Lower lobe of right lung (tissue), 2 donors: ENCODE data around the gene MAP1B. TPM values are rescaled to one million over a fixed set of nuclear protein-coding genes. Genes with fewer than 3 reads are reported as not detected.

Source experiments
- ATAC-seq, 2 donors: fragments of 200-7000 bp; cut with Tn5 transposase; one replicate each; pipeline ENCODE4 v1.9.1; 2020 to 2022; ENCODE audit warnings: mild to moderate bottlenecking in 2 of 2, moderate library complexity in 2 of 2
- DNase-seq: peaks from one replicate; pipeline ENCODE4 v3.0.0-alpha.2; 2020
- H3K27ac ChIP-seq: fragments of 200-600 bp; one replicate; pipeline ENCODE4 v1.8.0; 2022
- H3K27me3 ChIP-seq: fragments of 200-600 bp; one replicate; pipeline ENCODE4 v1.8.0; 2022; ENCODE audit warnings: low read depth
- H3K36me3 ChIP-seq: fragments of 200-600 bp; one replicate; pipeline ENCODE4 v1.8.0; 2022; ENCODE audit warnings: mild to moderate bottlenecking
- H3K4me1 ChIP-seq: fragments of 200-600 bp; one replicate; pipeline ENCODE4 v1.8.0; 2022
- H3K4me3 ChIP-seq: fragments of 200-600 bp; one replicate; pipeline ENCODE4 v1.8.0; 2022; ENCODE audit warnings: mild to moderate bottlenecking
- H3K9me3 ChIP-seq: fragments of 200-600 bp; one replicate; pipeline ENCODE4 v1.8.0; 2022
- CTCF ChIP-seq: fragments of 200-600 bp; IDR thresholded peaks from one replicate; pipeline ENCODE4 v1.8.0; 2022; ENCODE audit warnings: antibody characterized with exemption, mild to moderate bottlenecking
- intact Hi-C: fragments of 100-400 bp; cut with DNase I; formaldehyde crosslinking; loops from one replicate; pipeline ENCODE4 v1.11.0; 2022
- total RNA-seq: library from RNA; stranded (reverse); fragmentation: NEBNext Ultra II Directional; extraction: Animal tissue kit (Norgen Biotek cat#: 25700); gene quantifications from one replicate; pipeline ENCODE4 v1.2.1, GENCODE V29; 2021
- donor health status: DM: no; HTN: yes; CAD: no; lungs with severe emphysema.

Gene MAP1B
- total RNA-seq, 1 donor from 2014 or later, result 20.6 TPM

- H3K9me3 ChIP-seq, result peaks cover 6% of the 10 kb centered on the region
- H3K27ac ChIP-seq, result no peak overlapping the region
- peaks cover under 1% of the 10 kb centered on the region for H3K27me3 ChIP-seq
- no peak for TF ChIP-seq CTCF
- no peak overlapping the region for H3K4me3 ChIP-seq
- intact Hi-C loops, result no loop called here
- ATAC-seq (no peak), DNase-seq (no peak)
- H3K4me1 ChIP-seq, result peaks cover under 1% of the 10 kb centered on the region
- H3K36me3 ChIP-seq, result no peaks in the 10 kb centered on the region
Measured at GRCh38 chr5:72101828-72102227, 5.4 kb upstream of the MAP1B start.

- intact Hi-C loops, result no loop called here
- TF ChIP-seq CTCF, result no peak
- DNase-seq, result no peak
- Histone ChIP-seq H3K9me3 (peaks cover 6% of the 10 kb centered on the region), H3K4me3 (peak overlapping the region; percentile 56), H3K4me1 (peaks cover 20% of the 10 kb centered on the region), H3K36me3 (no peaks in the 10 kb centered on the region), H3K27me3 (peaks cover 31% of the 10 kb centered on the region), H3K27ac (no peak overlapping the region)
- peak in 1 of 2 donors; percentile 50 for ATAC-seq
Measured at GRCh38 chr5:72106817-72107130, 501 bp upstream of the MAP1B start.

GRCh38 chr5:72107901-72108201 is 576 bp downstream of the MAP1B start:
- intact Hi-C loops, result no loop called here
- peak overlapping the region; percentile 46 for H3K27ac ChIP-seq
- peak; percentile 18 to 20 for ATAC-seq

GRCh38 chr5:72108202-72109061 is 1.2 kb downstream of the MAP1B start:
- intact Hi-C loops, result no loop called here
- Histone ChIP-seq H3K36me3 (no peaks in the 10 kb centered on the region), H3K9me3 (peaks cover 5% of the 10 kb centered on the region), H3K4me3 (peak overlapping the region; percentile 56), H3K4me1 (peaks cover 20% of the 10 kb centered on the region), H3K27me3 (peaks cover 31% of the 10 kb centered on the region), H3K27ac (peak overlapping the region; percentile 46)
- peak; percentile 58 to 59 for ATAC-seq
- TF ChIP-seq CTCF, result no peak
- peak; percentile 54 for DNase-seq

More at GRCh38 chr5:72107901-72108201, 576 bp downstream of the MAP1B start:
- Histone ChIP-seq H3K36me3 (no peaks in the 10 kb centered on the region), H3K4me1 (peaks cover 20% of the 10 kb centered on the region), H3K4me3 (peak overlapping the region; percentile 56), H3K9me3 (peaks cover 6% of the 10 kb centered on the region), H3K27me3 (peaks cover 31% of the 10 kb centered on the region)
- DNase-seq, result no peak
- TF ChIP-seq CTCF, result no peak

GRCh38 chr5:72109062-72109411 is 1.8 kb downstream of the MAP1B start:
- intact Hi-C loops, result no loop called here
- Histone ChIP-seq H3K4me3 (peak overlapping the region; percentile 56), H3K27ac (no peak overlapping the region), H3K4me1 (peaks cover 20% of the 10 kb centered on the region), H3K36me3 (no peaks in the 10 kb centered on the region), H3K9me3 (no peaks in the 10 kb centered on the region), H3K27me3 (peaks cover 31% of the 10 kb centered on the region)
- DNase-seq (no peak), ATAC-seq (no peak)
- no peak for TF ChIP-seq CTCF
